SH-SY5Y (cell line): ENCODE measurements around the gene NTM.

Experiments
- GATA2 ChIP-seq: IDR thresholded peaks from 2 replicates; pipeline ENCODE4 v1.6.1; 2011; ENCODE audit warnings: mild to moderate bottlenecking, low read depth, low read length
- GATA3 ChIP-seq: IDR thresholded peaks from 2 replicates; pipeline ENCODE4 v1.6.1; 2011; ENCODE audit warnings: low read depth, mild to moderate bottlenecking, low read length, moderate library complexity

DNA sequence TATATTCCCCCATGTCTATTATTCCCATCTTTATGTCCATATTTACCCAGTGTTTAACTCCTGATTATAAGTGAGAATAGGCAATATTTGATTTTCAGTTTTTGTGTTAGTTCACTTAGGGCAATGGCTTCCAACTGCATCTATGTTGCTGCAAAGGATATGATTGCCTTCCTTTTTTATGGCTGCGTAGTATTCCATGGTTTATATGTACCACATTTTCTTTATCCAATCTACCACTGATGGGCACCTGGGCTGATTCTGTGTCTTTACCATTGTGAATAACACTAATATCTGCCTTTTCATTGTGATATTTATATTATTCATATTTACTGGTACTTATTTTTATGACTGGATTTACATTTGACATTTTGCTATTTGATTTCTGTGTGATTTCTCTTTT is 649.6 kb downstream of the NTM start:
- no peak for TF ChIP-seq GATA2
- TF ChIP-seq GATA3, result no peak
